Germinal center (tissue), 1 donor: ENCODE results near the gene TNFAIP3.

ENCODE experiments used
- DNase-seq: peaks from one replicate; pipeline ENCODE4 v3.0.0; 2012; ENCODE audit warnings: mixed read lengths, low spot score

Gene TNFAIP3

DNA sequence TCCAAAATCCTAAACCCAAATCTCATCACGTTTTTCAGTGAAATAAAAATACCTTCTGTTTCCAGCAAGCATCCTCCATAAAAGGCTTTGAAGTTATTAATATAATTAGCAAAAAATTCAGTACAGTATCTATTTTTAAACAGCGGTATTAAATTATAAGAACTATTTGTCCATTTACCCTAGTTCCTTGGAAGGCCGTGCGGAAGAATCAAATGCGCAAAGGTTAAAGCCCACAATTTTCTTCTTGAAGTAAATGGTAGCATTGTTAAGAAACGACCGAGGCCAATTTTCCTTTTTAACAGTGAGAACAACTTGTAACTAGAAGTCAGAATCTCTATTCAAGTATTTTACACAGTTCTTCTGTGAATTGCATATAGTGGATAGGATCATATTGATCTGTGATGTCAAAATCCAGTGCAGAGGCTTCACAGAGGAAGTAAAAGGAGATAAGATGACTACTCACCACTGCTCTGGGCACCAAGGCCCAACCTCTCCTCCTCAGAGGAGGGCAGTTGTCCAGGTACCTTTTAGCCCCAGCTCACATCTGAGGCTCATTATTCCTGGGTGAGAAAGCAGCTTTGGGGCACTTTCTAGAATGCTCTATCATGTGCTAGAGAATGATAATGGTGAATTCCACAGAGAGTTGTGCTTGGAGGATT is 36.3 kb downstream of the TNFAIP3 start:
- no peak for DNase-seq

DNA sequence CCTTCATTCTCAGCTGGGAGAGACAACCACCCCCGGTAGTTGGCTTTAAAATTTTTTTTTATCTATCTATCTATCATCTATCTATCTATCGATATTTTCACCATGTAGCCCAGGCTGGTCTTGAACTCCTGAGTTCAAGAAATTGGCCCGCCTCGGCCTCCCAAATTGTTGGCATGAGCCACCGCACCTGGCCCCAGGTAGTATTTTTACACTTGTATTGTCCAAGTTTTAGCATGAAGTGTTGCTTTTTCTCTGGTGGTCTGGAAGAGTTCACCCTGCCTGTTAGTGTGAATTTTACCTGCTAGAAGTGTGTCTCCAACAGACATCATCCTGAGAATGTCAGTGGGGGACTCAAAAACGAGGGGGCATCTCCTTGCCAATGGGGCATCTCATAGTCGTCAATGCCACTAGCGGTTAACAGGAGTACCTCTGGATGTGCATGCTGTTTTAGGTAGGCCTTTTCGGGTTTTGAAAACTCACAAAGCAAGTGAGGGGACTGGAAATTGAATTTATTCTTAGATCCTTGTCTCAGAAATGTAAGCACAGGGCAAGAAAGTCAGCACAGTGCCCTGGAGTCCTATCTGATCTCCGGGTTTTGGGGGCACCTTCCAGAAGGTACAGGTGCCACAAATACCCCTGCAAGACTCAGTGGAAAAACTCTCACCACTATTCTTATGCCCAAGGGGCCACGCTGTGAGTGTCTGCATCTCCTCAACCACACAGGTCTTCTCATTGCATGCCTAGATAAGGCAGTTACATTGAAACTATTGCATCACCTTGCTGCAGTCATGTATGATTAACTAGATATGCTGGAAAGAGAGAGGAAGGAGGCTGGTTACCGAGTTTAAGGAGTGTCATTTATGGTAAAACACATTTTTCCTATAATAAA is 37.1 kb downstream of the TNFAIP3 start:
- DNase-seq: no peak

- no peak for DNase-seq
Observed at GRCh38 chr6:137904822-137905617, 38.0 kb downstream of the TNFAIP3 start.

DNA sequence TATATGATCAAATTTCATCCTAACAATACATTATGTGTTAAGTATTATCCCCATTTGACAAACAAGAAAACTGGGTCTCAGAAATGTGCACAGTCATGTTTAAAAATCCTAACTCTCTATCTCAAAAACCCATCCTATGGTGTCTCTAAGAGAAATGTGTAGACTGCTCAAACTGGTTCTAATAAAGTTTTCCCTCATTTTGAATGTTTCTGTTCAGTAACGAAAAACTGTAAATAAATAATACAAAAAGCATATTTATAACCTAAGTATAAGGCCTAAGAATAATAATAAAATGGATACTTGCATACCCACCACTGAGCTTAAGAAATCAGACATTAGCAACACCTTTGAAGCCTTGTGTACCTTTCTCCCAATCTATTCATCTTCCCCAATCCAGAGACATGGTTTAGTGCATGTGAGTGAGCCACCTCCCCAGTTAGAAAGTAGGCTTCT is 39.0 kb downstream of the TNFAIP3 start:
- no peak for DNase-seq

- no peak for DNase-seq
Observed at GRCh38 chr6:137907170-137907569, 40.1 kb downstream of the TNFAIP3 start.

- no peak for DNase-seq
Observed at GRCh38 chr6:137909533-137909932, 42.5 kb downstream of the TNFAIP3 start.

DNA sequence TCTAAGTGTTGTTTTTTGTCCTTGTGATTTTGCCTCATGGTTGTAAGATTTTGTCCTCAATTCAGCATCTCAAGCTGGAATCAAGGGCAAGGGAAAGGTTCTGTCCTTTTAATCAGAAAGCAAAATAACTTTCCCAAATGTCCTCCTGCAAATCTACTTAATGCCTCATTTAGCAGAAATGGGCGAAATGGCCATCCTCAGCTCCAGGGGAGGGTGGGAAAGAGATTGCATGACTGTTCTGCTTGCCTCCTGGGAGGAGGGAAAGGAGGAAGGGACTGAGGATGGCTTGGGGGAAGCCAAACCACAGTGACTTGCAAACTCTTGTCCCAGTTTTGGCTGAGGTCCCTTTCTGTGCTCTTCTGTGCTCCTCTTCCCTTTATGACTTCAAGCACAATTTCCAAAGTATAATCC is 43.4 kb downstream of the TNFAIP3 start:
- no peak for DNase-seq

DNA sequence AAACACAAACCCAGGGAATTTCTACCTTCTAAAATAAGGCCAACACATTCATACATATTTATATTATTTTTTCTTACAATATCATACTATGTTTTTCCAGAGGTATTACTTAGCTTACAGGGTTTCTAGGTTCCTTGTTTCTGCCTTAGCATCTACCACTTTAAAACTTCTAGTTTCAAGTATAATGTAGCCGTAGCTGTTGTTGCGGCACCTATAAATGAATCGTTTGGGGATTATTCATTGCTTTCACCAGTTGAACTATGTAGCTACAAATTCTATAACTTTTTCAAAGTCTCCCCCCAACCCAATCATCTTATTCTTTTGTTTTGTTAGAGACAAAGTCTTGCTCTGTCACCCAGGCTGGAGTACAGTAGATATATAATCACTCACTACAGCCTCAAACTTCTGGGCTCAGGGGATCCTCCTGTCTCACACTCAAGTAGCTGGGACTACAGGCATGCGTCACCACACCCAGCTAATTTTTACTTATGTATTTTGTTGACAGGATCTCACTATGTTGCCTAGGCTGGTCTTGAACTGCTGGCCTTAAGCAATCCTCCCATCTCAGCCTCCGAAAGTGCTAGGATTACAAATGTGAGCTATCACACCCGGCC is 43.9 kb downstream of the TNFAIP3 start:
- no peak for DNase-seq

DNA sequence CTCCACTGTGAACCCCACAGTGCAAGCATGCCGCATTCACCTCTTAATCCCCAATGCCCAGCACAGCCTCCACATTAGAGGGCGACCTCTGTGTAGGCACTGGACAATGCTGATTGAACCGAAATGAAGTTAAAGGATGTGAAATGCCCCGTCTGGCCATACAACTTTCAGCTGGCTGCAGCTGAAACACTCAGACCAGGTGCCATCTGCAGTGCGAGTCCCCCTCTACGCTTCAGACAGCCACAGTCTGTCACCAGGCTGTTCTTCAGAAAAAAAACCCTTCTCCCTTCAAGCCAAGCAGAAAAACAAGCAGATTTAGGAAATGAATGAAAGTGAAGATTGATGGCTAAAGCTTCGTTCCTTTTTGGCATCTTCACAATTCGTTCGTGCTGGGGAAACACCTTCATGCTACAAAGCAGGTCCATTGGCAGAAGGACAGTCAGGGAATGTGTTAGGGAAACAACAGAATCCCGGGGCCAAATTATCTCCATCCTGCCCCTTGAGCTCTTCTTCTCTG is 44.7 kb downstream of the TNFAIP3 start:
- no peak for DNase-seq

DNA sequence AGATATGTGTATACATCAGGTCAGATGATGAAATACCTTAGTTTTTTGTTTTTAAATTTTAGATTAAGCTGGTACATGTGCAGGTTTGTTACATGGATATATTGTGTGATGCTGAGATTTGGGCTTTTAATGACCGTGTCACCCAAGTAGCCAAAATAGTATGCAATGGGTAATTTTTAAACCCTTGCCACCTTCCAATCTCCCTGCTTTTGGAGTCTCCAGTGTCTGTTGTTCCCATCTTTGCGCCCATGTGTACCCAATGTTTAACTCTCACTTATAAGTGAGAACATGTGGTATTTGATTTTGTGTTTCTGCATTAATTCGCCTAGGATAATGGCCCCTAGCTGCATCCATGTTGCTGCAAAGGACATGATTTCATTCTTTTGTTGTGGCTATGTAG is 45.8 kb downstream of the TNFAIP3 start:
- no peak for DNase-seq

DNA sequence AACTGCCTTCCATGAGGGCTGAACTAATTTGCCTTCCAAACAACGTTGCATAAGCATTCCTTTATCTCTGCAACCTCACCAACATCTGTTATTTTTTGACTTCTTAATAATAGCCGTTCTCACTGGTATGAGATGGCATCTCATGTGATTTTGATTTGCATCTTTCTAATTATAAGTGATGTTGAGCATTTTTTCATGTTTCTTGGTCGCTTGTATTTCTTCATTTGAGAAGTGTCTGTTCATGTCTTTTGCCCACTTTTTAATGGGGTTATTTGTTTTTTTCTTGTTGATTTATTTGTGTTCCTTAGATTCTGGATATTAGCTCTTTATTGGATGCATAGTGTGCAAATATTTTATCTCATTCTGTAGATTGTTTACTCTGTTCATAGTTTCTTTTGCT is 46.4 kb downstream of the TNFAIP3 start:
- no peak for DNase-seq

- no peak for DNase-seq
Observed at GRCh38 chr6:137913996-137914529, 47.0 kb downstream of the TNFAIP3 start.

GRCh38 chr6:137914530-137915193 is 47.6 kb downstream of the TNFAIP3 start:
- no peak for DNase-seq

DNA sequence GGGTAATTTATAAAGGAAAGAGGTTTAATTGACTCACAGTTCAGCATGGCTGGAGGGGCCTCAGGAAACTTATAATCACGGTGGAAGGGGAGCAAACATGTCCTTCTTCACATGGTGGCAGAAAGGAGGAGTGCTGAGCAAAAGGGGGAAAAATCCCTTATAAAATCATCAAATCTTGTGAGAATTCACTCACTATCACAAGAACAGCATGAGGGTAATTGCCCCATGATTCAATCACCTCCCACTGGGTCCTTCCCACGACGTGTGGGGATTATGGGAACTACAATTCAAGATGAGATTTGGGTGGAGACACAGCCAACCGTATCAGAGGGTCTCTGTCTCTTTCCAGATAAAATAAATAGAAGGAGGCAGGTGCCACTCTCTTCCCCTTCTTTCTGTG is 48.7 kb downstream of the TNFAIP3 start:
- no peak for DNase-seq

- DNase-seq: no peak
Observed at GRCh38 chr6:137917551-137918325, 50.7 kb downstream of the TNFAIP3 start.

- no peak for DNase-seq
Observed at GRCh38 chr6:137919502-137919823, 52.4 kb downstream of the TNFAIP3 start.

- DNase-seq: no peak
Observed at GRCh38 chr6:137919837-137920730, 53.0 kb downstream of the TNFAIP3 start.

DNA sequence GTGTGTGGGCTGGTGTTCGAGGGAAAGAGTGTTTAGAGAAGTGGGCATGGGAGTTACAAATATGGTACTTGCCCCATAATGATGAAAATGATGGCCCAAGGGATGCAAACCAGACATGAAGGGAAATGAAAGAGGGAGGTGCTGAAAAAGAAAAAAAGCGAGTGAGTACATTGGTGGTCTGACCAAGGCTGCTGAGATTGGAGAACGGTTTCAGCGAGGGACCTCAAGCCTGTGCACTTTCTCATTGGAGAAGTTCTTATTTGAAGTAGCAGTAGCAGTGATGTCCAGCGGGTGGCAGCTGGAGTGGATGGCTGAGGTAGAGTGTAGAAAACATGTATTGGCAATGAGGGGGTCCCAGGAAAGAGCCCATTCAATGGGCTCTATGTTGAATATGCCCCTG is 54.8 kb downstream of the TNFAIP3 start:
- no peak for DNase-seq

DNA sequence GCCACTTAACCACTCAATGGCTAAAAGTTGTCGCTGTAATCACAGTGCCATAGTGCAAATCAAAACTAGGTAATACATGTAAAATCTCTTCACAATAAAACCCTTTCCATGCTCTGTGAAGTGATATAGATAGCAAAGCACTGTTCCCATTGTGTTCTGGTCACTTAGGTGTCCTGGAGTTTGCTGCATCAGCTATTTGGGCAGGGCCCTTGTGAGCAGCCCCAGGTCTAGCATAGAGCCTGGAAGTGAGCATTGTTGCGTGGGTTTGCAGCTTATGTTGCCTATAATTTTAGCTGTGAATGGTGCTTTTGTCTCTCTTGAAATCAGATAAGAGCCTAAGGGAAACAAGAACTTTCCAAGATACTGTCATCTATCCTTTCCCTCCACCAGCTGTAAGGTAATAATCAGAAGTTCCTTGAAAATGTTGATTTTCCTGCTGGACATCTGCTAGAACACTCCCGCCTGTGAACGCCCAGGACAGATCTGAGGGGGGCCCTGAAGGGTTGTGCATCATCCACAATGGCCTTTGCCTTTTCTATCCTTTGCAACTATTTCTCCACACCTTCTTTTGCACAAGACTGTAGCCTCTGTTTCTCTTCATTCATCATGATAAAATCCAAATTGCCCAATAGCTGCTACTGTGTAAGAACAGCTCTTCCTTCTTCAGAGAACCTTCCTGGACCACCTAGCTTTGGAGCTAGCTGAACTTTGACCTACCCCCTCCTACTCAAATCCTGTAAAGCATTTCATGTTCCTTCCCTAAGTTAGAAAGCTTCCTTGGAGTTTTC is 57.0 kb downstream of the TNFAIP3 start:
- no peak for DNase-seq
